Stimulated activated CD8-positive, alpha-beta memory T cell treated with anti-CD3 and anti-CD28 coated beads, Interleukin-2, amount 100 ng/mL, for 1 hour (primary cell): ENCODE measurements around the gene FOXB1.

Experiments
- DNase-seq, 2 donors: peaks; one replicate each; pipeline ENCODE4 v3.0.0-alpha.2; 2020; ENCODE audit warnings: low read depth in 2 of 2

FOXB1 gene

GRCh38 chr15:60017538-60018520, 13.7 kb downstream of the FOXB1 start:
- DNase-seq, result no peak

GRCh38 chr15:60020736-60021135, 16.6 kb downstream of the FOXB1 start:
- DNase-seq, result no peak

DNA sequence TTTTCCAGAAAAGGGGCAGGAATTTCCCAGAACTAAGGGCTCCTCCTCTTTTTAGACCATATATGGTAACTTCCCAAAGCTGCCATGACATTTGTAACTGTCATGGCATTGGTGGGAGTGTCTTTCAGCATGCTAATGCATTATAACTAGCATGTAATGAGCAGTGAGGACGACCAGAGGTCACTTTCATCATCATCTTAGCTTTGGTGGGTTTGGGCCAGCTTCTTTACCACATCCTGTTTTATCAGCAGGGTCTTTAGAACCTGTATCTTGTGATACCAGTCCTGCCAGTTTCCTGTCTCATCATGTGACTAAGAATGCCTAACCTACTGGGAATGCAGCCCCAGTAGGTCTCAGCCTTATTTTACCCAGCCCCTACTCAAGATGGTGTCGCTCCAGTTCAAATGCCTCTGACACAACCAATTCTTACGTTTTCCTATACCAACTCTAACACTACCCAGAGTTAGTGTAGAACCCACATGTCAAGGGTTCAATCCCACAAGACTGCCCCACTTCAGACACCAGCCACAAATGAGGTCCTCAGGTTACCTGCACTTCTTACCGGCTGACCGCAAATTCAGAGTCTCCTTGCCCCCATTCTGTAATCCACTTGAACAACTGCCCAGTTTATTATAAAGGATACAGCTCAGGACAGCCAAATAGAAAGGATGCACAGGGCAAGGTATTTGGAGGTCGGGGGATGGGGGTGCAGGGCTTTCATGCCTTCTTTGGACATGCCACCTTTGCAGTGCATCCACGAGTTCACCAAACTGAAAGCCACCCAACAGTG, 17.7 kb downstream of the FOXB1 start:
- DNase-seq, result no peak

- DNase-seq, result no peak
Measured at GRCh38 chr15:60022379-60022741, 18.2 kb downstream of the FOXB1 start.

DNA sequence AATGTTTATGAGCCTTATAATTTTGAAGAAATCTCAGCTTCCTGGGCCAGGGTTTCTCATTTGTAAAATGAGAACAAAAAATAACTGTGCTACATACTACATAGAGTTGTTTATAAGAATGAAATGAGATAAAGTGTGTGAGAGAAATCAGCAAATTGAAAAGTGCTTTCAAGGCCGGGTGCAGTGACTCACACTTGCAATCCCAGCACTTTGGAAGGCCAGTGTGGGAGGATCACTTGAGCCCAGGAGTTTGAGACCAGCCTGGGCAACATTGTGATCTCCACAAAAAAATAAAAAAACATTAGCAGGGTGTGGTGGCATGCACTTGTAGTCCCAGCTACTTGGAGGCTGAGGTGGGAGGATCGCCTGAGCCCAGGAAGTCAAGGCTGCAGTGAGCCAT, 22.4 kb downstream of the FOXB1 start:
- no peak for DNase-seq

DNA sequence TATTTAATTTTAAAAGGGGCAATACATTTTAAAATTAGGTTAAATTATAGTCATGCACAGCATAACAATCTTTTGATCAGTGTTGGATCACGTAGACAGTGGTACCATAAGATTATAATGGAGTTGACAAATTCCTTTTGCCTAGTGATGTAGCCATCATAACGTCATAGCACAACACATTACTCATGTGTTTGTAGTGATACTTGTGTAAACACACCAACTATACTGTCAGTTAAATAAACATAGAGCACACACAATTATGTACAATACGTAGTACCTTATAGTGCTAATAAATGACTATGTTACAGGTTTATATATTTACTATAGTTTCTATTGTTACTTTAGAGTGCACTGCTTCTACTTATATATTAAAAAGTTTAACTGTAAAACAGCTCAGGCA, 31.2 kb downstream of the FOXB1 start:
- no peak for DNase-seq

- DNase-seq, result no peak
Measured at GRCh38 chr15:60039316-60039715, 35.2 kb downstream of the FOXB1 start.

DNA sequence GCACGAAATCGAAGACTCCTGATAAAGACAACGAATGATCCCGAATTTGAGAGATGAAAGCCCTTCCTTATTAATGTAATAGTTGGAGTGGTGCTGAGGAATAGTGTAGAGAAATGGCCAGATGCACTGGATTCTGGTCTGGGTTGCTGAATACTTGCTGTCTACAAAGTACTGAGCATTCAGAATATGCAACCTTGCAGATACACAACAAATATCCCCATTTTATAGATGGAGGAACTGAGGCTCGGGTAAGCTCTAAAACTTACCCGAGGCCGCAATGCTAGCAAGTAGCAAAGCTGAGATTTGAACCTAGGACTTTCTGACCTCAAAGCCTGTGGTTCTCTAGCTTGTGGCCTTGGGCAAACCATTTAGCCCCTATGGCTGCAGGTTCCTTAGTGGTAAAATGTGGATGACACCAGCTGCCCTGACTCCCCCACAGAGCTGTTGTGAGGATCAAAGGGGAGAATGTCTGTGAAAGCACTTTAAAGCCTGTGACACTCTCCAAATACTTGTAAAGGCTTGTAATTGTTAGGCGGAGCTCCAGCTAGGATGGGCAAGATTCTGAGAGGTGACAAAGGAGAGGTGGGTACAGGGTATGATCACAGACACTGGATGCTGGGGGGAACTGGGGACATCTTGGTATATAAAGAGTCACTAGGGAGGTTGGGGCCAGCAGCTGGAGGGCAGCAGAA, 39.8 kb downstream of the FOXB1 start:
- DNase-seq, result no peak

DNA sequence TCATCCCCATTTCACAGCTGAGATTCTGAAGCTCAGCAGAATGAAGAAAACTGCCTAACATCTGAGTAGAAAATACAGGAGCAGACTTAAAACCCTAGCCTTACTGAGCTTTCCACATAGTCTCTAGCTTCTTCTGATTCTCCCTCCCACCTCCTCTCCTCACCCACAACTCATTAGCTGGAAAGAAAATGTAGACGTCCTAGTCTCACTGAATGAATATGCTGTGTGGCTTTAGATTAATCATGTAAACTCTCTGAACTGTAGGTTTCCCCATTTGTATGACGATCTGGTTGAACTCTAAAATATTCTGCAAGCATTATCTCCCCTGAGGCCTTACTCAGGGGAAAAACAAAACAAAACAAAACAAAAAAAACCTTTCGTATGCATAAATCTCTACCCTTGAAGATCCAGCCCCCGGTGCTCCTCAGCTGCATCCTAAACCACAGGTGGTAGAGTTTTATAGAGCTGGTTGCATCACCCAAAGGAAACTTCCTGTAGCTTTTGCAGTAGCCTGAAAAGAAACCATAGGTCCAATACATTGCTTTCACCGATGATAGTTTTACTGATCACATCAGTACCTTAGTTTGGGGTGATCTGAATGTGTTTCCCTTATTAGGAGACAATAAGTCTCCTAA, 40.6 kb downstream of the FOXB1 start:
- DNase-seq, result no peak

DNA sequence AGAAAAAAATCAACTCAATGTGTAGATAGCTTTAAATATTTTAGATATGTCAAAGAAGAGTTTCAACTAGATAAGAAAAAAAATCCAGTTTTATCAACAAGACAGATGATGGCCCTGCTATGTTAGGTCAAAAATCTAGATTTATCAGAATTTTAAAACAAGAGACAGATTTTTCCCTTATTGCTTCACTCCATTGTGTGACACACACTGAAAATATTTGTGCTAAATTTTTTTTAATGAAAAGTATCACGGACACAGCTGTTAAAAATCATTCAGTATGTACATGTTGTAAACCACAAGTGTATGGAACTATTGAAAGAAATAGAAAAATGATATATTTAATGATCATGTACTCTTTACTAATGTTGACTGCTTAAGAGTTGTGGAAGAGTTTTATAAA, 43.6 kb downstream of the FOXB1 start:
- DNase-seq, result no peak

DNA sequence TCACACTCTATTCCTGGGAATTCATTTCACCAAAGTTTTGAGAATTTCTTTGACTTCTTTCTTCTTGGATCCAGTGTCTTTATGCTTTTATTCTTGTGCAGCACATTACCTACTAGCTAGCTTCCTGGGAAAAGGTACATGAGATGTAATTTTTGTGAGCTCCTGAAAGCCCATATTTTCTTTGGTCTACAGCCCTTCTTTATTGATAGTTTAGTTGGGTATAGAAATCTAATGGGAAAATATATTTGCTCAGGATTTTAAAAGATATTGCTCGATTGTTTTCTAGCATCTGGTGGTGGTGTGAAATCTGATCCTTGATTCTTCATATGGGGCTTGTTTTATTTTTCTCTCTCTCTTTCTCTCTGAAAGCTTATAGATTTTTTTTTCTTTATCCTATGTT, 45.8 kb downstream of the FOXB1 start:
- no peak for DNase-seq

DNA sequence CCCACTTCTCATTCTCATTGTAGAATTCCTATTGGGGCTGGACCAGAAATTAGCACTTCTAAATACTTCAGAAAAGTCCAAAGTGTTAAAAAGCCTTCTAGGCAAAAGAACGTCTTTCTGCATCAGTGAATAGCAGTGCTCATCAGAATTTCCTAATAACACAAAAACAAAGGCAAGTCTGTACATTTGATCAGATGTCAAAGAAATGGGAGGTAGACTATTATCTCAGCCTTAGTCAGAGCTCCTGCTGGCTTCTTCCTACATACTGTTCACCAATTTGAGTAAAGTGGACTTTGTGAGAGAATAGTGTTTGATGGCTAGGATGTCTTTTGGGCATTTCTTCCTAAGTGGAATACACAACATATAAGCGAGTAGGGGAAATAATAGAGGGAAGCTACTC, 48.7 kb downstream of the FOXB1 start:
- DNase-seq, result no peak

GRCh38 chr15:60054472-60054871, 50.4 kb downstream of the FOXB1 start:
- no peak for DNase-seq
